ENCODE results near the gene FOLR2.
"Not testable (repeated sequence)": the region's sequence is repeated elsewhere in the genome, so short reads cannot be mapped to it uniquely, and the experiment has no call there.

Gene FOLR2

DNA sequence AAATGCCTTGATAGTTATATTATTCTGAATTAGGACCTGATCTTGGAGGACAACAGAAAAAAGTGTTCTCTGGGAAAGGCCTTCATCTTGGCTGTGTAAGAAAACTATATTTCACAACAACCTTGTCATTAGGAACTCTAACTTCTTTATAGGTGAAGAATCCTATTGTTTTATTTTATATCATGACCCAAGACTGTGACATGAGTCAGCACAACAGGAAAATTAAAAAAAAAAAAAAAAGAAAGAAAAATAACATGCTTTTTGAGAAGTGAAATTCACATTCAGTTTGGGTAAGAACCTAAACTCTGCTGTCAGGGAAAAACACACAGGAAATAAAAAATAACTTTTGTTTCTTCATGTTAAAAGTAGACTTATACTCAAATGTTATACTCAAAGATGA is 11.7 kb upstream of the FOLR2 start:
- H3F3A ChIP-seq (ENCODE audit: insufficient read depth, low read length) = no peaks in the 10 kb centered on the region
- H3K36me3 ChIP-seq (ENCODE audit: insufficient read depth, low read length) = no peaks in the 10 kb centered on the region
- 0 out of 2 replicates have a peak, but pooled peaks cover 2% of the 10 kb centered on the region for H3K9me3 ChIP-seq (ENCODE audit: low read length)
- no peak overlapping the region for H3K4me2 ChIP-seq (ENCODE audit: low read length)
- no peak for TF ChIP-seq EZH2 (IDR thresholded peaks at IDR 0.05; ENCODE audit: borderline replicate concordance, low read length)
- TF ChIP-seq, protein P1, sequence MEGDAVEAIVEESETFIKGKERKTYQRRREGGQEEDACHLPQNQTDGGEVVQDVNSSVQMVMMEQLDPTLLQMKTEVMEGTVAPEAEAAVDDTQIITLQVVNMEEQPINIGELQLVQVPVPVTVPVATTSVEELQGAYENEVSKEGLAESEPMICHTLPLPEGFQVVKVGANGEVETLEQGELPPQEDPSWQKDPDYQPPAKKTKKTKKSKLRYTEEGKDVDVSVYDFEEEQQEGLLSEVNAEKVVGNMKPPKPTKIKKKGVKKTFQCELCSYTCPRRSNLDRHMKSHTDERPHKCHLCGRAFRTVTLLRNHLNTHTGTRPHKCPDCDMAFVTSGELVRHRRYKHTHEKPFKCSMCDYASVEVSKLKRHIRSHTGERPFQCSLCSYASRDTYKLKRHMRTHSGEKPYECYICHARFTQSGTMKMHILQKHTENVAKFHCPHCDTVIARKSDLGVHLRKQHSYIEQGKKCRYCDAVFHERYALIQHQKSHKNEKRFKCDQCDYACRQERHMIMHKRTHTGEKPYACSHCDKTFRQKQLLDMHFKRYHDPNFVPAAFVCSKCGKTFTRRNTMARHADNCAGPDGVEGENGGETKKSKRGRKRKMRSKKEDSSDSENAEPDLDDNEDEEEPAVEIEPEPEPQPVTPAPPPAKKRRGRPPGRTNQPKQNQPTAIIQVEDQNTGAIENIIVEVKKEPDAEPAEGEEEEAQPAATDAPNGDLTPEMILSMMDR (IDR thresholded peaks at IDR 0.05; ENCODE audit: low read length) = no peak
- no peak overlapping the region for H3K4me3 ChIP-seq (ENCODE audit: low read depth, low read length, poor library complexity, severe bottlenecking)
- H3K79me2 ChIP-seq (ENCODE audit: insufficient read depth, low read length) = no peaks in the 10 kb centered on the region
- H3K9ac ChIP-seq (ENCODE audit: low read length) = no peak overlapping the region
- H3K9me2 ChIP-seq (ENCODE audit: low read depth, low read length) = no peaks in the 10 kb centered on the region
- H3K4me1 ChIP-seq (ENCODE audit: insufficient read depth, low read length, severe bottlenecking) = no peaks in the 10 kb centered on the region
- no peaks in the 10 kb centered on the region for H4K20me1 ChIP-seq (ENCODE audit: insufficient read depth, low read length)
- no peak overlapping the region for H2AFZ ChIP-seq (ENCODE audit: low read length)
- no peak overlapping the region for H3K27ac ChIP-seq (ENCODE audit: low read depth, low read length, poor library complexity, severe bottlenecking)
- H3K27me3 ChIP-seq (ENCODE audit: insufficient read depth, low read length) = no peaks in the 10 kb centered on the region

DNA sequence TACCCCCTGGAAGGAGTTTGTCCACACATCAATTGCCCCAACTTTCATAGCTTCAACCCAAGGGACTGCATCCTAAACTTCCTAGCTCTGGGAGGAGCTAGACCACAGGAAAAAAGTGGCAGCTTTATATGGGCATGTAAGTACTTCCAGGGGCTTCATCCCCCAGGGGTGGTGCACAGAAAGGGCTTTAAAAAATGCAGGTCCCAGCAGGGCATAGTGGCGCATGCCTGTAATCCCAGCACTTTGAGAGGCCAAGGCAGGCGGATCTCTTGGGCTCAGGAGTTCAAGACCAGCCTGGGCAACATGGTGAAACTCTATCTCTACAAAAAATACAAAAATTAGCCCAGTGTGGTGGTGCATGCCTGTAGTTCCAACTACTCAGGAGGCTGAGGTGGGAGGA is 9.8 kb upstream of the FOLR2 start:
- H2AFZ ChIP-seq (ENCODE audit: low read length); H3K9ac ChIP-seq (ENCODE audit: low read length); H3K27ac ChIP-seq (ENCODE audit: low read depth, low read length, poor library complexity, severe bottlenecking); H3K9me2 ChIP-seq (ENCODE audit: low read depth, low read length); H3F3A ChIP-seq (ENCODE audit: insufficient read depth, low read length); H3K9me3 ChIP-seq (ENCODE audit: low read length); H4K20me1 ChIP-seq (ENCODE audit: insufficient read depth, low read length); H3K79me2 ChIP-seq (ENCODE audit: insufficient read depth, low read length); H3K4me2 ChIP-seq (ENCODE audit: low read length); H3K4me3 ChIP-seq (ENCODE audit: low read depth, low read length, poor library complexity, severe bottlenecking); H3K4me1 ChIP-seq (ENCODE audit: insufficient read depth, low read length, severe bottlenecking); H3K36me3 ChIP-seq (ENCODE audit: insufficient read depth, low read length); H3K27me3 ChIP-seq (ENCODE audit: insufficient read depth, low read length): not testable (repeated sequence)

DNA sequence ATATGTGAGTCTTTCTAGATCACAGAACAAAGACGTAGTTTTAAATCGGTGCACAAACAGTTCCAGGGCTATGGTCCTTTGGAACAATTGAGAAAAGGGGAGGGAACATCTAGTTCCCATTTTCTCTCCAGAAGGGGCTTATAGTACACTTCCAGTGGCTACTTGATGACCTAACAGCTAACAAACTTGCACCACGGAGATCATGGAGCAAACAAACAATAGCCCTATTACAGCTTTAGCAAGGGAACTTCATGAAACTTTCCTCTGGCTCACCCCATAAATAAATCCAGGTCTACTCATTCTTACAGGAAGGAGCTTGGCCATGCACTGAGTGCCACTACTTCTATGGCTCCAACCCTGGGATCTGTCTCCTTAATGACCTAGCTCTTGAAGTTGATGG is 8.3 kb upstream of the FOLR2 start:
- TF ChIP-seq EZH2 (IDR thresholded peaks at IDR 0.05; ENCODE audit: borderline replicate concordance, low read length) = no peak
- TF ChIP-seq, protein P1 (IDR thresholded peaks at IDR 0.05; ENCODE audit: low read length) = no peak
- H3K4me2 ChIP-seq (ENCODE audit: low read length) = no peak overlapping the region

DNA sequence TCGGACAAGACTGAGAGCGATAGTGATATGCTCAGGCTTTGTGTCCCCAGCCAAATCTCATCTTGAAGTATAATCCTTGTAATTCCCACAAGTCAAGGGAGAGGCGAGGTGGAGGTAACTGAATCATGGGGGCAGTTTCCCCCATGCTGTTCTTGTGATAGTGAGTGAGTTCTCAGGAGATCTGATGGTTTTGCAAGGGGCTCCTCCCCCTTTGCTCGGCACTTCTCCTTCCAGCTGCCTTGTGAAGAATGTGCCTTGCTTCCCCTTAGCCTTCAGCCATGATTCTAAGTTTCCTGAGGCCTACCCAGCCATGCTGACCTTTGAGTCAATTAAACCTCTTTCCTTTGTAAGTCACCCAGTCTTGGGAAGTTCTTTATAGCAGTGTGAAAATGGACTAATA is 7.5 kb upstream of the FOLR2 start:
- Histone ChIP-seq H3K4me3 (ENCODE audit: low read depth, low read length, poor library complexity, severe bottlenecking) (no peak overlapping the region), H4K20me1 (ENCODE audit: insufficient read depth, low read length) (no peaks in the 10 kb centered on the region), H3K79me2 (ENCODE audit: insufficient read depth, low read length) (no peaks in the 10 kb centered on the region), H3K9ac (ENCODE audit: low read length) (no peak overlapping the region), H2AFZ (ENCODE audit: low read length) (no peak overlapping the region), H3K4me2 (ENCODE audit: low read length) (no peak overlapping the region), H3K9me3 (ENCODE audit: low read length) (0 out of 2 replicates have a peak, but pooled peaks cover 3% of the 10 kb centered on the region), H3K27ac (ENCODE audit: low read depth, low read length, poor library complexity, severe bottlenecking) (no peak overlapping the region), H3K36me3 (ENCODE audit: insufficient read depth, low read length) (no peaks in the 10 kb centered on the region), H3K4me1 (ENCODE audit: insufficient read depth, low read length, severe bottlenecking) (no peaks in the 10 kb centered on the region), H3K27me3 (ENCODE audit: insufficient read depth, low read length) (no peaks in the 10 kb centered on the region), H3F3A (ENCODE audit: insufficient read depth, low read length) (no peaks in the 10 kb centered on the region), H3K9me2 (ENCODE audit: low read depth, low read length) (no peaks in the 10 kb centered on the region)
- TF ChIP-seq EZH2 (IDR thresholded peaks at IDR 0.05; ENCODE audit: borderline replicate concordance, low read length) = no peak
- TF ChIP-seq, protein P1 (IDR thresholded peaks at IDR 0.05; ENCODE audit: low read length) = no peak

More for the DNA sequence above, 8.3 kb upstream of the FOLR2 start:
- H3K9me2 ChIP-seq (ENCODE audit: low read depth, low read length) = no peaks in the 10 kb centered on the region
- H4K20me1 ChIP-seq (ENCODE audit: insufficient read depth, low read length) = no peaks in the 10 kb centered on the region
- H3K36me3 ChIP-seq (ENCODE audit: insufficient read depth, low read length) = no peaks in the 10 kb centered on the region
- no peak overlapping the region for H2AFZ ChIP-seq (ENCODE audit: low read length)
- H3K4me3 ChIP-seq (ENCODE audit: low read depth, low read length, poor library complexity, severe bottlenecking) = no peak overlapping the region
- 0 out of 2 replicates have a peak, but pooled peaks cover 3% of the 10 kb centered on the region for H3K9me3 ChIP-seq (ENCODE audit: low read length)
- no peak overlapping the region for H3K27ac ChIP-seq (ENCODE audit: low read depth, low read length, poor library complexity, severe bottlenecking)
- no peaks in the 10 kb centered on the region for H3K4me1 ChIP-seq (ENCODE audit: insufficient read depth, low read length, severe bottlenecking)
- H3K27me3 ChIP-seq (ENCODE audit: insufficient read depth, low read length) = no peaks in the 10 kb centered on the region
- H3K9ac ChIP-seq (ENCODE audit: low read length) = no peak overlapping the region
- no peaks in the 10 kb centered on the region for H3F3A ChIP-seq (ENCODE audit: insufficient read depth, low read length)
- H3K79me2 ChIP-seq (ENCODE audit: insufficient read depth, low read length) = no peaks in the 10 kb centered on the region

Data from OCI-LY1 (cell line).